Measurements from ENCODE around the gene NSFL1C. TPM values are rescaled to one million over a fixed set of nuclear protein-coding genes. Genes with fewer than 3 reads are reported as not detected.

The NSFL1C gene
- polyA plus RNA-seq, 1 donor (not counting 4 experiments of a cell fraction or from before 2014, with no cell fraction given), result 38.8 TPM

- Histone ChIP-seq H3K4me2 (ENCODE audit: control insufficient read depth, extremely low read depth, insufficient read depth, low read depth, low read length) (no peak overlapping the region), H4K20me1 (ENCODE audit: control insufficient read depth, extremely low read depth, insufficient read depth, low read length) (peaks cover 6% of the 10 kb centered on the region), H3K9me3 (ENCODE audit: control insufficient read depth, low read depth, low read length) (no peaks in the 10 kb centered on the region), H3K36me3 (ENCODE audit: control insufficient read depth in 2 of 2, extremely low read depth in 1 of 2, insufficient read depth in 2 of 2, low read length in 2 of 2) (peaks cover 20 to 51% of the 10 kb centered on the region in 2 experiments), H3K4me3 (ENCODE audit: control insufficient read depth in 2 of 3, extremely low read depth in 1 of 3, insufficient read depth in 2 of 3, low read depth in 1 of 3, low read length in 3 of 3) (no peak overlapping the region), H3K27me3 (ENCODE audit: control insufficient read depth, extremely low read depth, insufficient read depth, low read length) (no peaks in the 10 kb centered on the region), H3K9ac (ENCODE audit: control insufficient read depth, extremely low read depth, insufficient read depth, low read length) (no peak overlapping the region), H3K4me1 (ENCODE audit: control insufficient read depth, extremely low read depth, insufficient read depth, low read length) (peaks cover 22% of the 10 kb centered on the region), H2AFZ (ENCODE audit: control insufficient read depth, low read length) (no peak overlapping the region), H3K9me1 (ENCODE audit: control insufficient read depth, extremely low read depth, insufficient read depth, low read length) (peaks cover 2% of the 10 kb centered on the region), H3K27ac (ENCODE audit: control insufficient read depth, insufficient read depth, low read length) (no peak overlapping the region), H3K79me2 (ENCODE audit: control insufficient read depth, insufficient read depth, low read length) (peaks cover 71% of the 10 kb centered on the region)
- no peak for DNase-seq (ENCODE audit: low read depth, low spot score)
- no peak for FAIRE-seq
- dilution Hi-C loops (cut with MboI; ENCODE audit: extremely low pct_ligation_motif_present, low sequenced_read_pairs), result no loop called here
- TF ChIP-seq CTCF (optimal IDR thresholded peaks at IDR 0.05 in 1 of 3, IDR thresholded peaks at IDR 0.05 in 1 of 3, conservative IDR thresholded peaks at IDR 0.05 in 1 of 3; ENCODE audit: extremely low read depth in 1 of 3, insufficient read depth in 2 of 3, low read length in 3 of 3) (no peak), EZH2 (IDR thresholded peaks at IDR 0.05; ENCODE audit: low read length) (no peak)
Observed at GRCh38 chr20:1463971-1464570, 2.6 kb downstream of the NSFL1C start.

GRCh38 chr20:1462834-1463233 lies 3.8 kb downstream of the NSFL1C start:
- Histone ChIP-seq H3K79me2 (ENCODE audit: control insufficient read depth, insufficient read depth, low read length) (peaks cover 76% of the 10 kb centered on the region), H3K4me1 (ENCODE audit: control insufficient read depth, extremely low read depth, insufficient read depth, low read length) (peaks cover 22% of the 10 kb centered on the region), H3K4me2 (ENCODE audit: control insufficient read depth, extremely low read depth, insufficient read depth, low read depth, low read length) (no peak overlapping the region), H2AFZ (ENCODE audit: control insufficient read depth, low read length) (no peak overlapping the region), H3K4me3 (ENCODE audit: control insufficient read depth in 2 of 3, extremely low read depth in 1 of 3, insufficient read depth in 2 of 3, low read depth in 1 of 3, low read length in 3 of 3) (no peak overlapping the region), H3K9me1 (ENCODE audit: control insufficient read depth, extremely low read depth, insufficient read depth, low read length) (peaks cover 2% of the 10 kb centered on the region), H3K9me3 (ENCODE audit: control insufficient read depth, low read depth, low read length) (no peaks in the 10 kb centered on the region), H3K36me3 (ENCODE audit: control insufficient read depth in 2 of 2, extremely low read depth in 1 of 2, insufficient read depth in 2 of 2, low read length in 2 of 2) (peaks cover 24 to 59% of the 10 kb centered on the region in 2 experiments), H3K9ac (ENCODE audit: control insufficient read depth, extremely low read depth, insufficient read depth, low read length) (no peak overlapping the region), H3K27ac (ENCODE audit: control insufficient read depth, insufficient read depth, low read length) (no peak overlapping the region), H4K20me1 (ENCODE audit: control insufficient read depth, extremely low read depth, insufficient read depth, low read length) (peaks cover 6% of the 10 kb centered on the region), H3K27me3 (ENCODE audit: control insufficient read depth, extremely low read depth, insufficient read depth, low read length) (no peaks in the 10 kb centered on the region)
- FAIRE-seq (no peak), DNase-seq (ENCODE audit: low read depth, low spot score) (no peak)
- dilution Hi-C loops (cut with MboI; ENCODE audit: extremely low pct_ligation_motif_present, low sequenced_read_pairs), result no loop called here
- TF ChIP-seq CTCF (optimal IDR thresholded peaks at IDR 0.05 in 1 of 3, IDR thresholded peaks at IDR 0.05 in 1 of 3, conservative IDR thresholded peaks at IDR 0.05 in 1 of 3; ENCODE audit: extremely low read depth in 1 of 3, insufficient read depth in 2 of 3, low read length in 3 of 3), result no peak
- TF ChIP-seq EZH2 (IDR thresholded peaks at IDR 0.05; ENCODE audit: low read length), result no peak
